ENCODE measurements around the gene SHC2. TPM values are rescaled to one million over a fixed set of nuclear protein-coding genes. Genes with fewer than 3 reads are reported as not detected.

Gene SHC2
- polyA plus RNA-seq, 1 of the 3 experiments (the other 2 are of a cell fraction) = 0.64 TPM

DNA sequence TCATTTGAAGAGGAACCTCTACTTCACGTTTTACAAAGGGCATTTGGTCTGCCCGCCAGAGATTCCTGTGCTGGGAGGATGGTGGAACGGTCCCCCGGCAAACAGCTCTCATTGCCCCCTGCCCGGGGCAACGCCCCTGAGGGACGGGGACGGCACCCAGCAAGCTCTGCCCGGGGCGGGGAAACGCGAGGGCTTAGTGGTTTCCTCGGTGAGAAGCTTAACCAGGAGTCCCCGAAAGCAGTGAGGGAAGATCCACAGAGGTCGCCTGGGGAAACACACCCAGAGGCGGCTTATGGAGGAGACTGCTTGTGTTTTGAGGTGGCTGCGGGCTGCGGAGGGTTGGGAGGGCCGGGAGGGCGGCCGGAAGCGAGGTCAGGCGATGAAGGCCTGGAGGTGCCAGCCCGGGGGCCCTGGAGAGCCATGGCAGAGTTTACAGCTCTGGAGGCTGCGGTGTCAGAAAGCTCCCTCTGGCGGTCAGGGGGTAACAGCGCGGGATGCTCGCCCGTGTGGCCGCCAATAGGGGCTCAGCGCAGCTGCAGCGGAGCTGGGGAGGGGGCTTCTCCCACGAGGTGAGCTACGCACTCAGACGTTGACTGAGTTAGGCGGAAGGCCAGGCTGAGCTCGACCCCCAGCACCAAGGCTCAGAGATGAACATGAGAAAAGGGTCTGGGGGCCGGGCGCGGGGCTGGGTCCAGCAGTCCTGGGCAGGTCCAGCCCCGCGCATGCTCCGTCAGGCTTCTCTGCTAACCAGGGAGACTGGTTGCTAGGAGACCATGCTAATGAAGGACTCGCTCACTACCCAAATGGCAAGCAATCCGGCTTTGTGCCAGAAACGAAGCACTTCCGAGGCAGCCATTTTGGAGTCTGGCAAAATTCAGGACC, 45.8 kb upstream of the SHC2 start (continued):
- TF ChIP-seq REST (IDR thresholded peaks at IDR 0.05; ENCODE audit: low read depth, low read length) (peak; percentile 28; the same call in 1 of the 2 replicates), RXRA (IDR thresholded peaks at IDR 0.05; ENCODE audit: borderline replicate concordance, low read depth) (no peak), FOSL2 (IDR thresholded peaks at IDR 0.05; ENCODE audit: borderline replicate concordance, low read depth) (no peak), ZBTB33 (IDR thresholded peaks at IDR 0.05; ENCODE audit: borderline replicate concordance, low read depth) (no peak), SIN3A (IDR thresholded peaks at IDR 0.05; ENCODE audit: borderline replicate concordance, low read depth, low read length) (peak; percentile 81; the same call in 1 of the 2 replicates), CTCF (IDR thresholded peaks at IDR 0.05) (peak; percentile 95), EZH2phosphoT487 (IDR thresholded peaks at IDR 0.05; ENCODE audit: borderline replicate concordance, low read depth) (no peak), POLR2AphosphoS5 (IDR thresholded peaks at IDR 0.05; ENCODE audit: low read depth, low read length) (peak; percentile 30; the same call in 1 of the 2 replicates), NFIC (IDR thresholded peaks at IDR 0.05; ENCODE audit: borderline replicate concordance) (no peak), MXI1 (IDR thresholded peaks at IDR 0.05; ENCODE audit: low read depth, low read length) (peak; percentile 84), NRF1 (IDR thresholded peaks at IDR 0.05; ENCODE audit: low read depth, low read length) (peak; percentile 90), SMC3 (IDR thresholded peaks at IDR 0.05; ENCODE audit: low read depth, low read length) (peak; percentile 77), MEF2A (IDR thresholded peaks at IDR 0.05; ENCODE audit: borderline replicate concordance, low read depth) (no peak)
- TF ChIP-seq, protein P1, sequence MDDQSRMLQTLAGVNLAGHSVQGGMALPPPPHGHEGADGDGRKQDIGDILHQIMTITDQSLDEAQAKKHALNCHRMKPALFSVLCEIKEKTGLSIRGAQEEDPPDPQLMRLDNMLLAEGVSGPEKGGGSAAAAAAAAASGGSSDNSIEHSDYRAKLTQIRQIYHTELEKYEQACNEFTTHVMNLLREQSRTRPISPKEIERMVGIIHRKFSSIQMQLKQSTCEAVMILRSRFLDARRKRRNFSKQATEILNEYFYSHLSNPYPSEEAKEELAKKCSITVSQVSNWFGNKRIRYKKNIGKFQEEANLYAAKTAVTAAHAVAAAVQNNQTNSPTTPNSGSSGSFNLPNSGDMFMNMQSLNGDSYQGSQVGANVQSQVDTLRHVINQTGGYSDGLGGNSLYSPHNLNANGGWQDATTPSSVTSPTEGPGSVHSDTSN (IDR thresholded peaks at IDR 0.05) = no peak
